WI38 (cell line): Measurements from ENCODE around the gene TSKS.

Source experiments
- H3K4me3 ChIP-seq: 2 replicates; pipeline ENCODE4 v1.5.1; 2011; ENCODE audit warnings: low read depth, mild to moderate bottlenecking, control low read depth, low read length
- CTCF ChIP-seq: IDR thresholded peaks from 2 replicates; pipeline ENCODE4 v1.5.1; 2012; ENCODE audit warnings: low read depth, mild to moderate bottlenecking, control low read depth, low read length

The TSKS gene

GRCh38 chr19:49793561-49793840, 30.4 kb upstream of the TSKS start:
- TF ChIP-seq CTCF: no peak
- H3K4me3 ChIP-seq: no peak overlapping the region

GRCh38 chr19:49792829-49793560, 29.9 kb upstream of the TSKS start:
- no peak overlapping the region for H3K4me3 ChIP-seq
- no peak for TF ChIP-seq CTCF

DNA sequence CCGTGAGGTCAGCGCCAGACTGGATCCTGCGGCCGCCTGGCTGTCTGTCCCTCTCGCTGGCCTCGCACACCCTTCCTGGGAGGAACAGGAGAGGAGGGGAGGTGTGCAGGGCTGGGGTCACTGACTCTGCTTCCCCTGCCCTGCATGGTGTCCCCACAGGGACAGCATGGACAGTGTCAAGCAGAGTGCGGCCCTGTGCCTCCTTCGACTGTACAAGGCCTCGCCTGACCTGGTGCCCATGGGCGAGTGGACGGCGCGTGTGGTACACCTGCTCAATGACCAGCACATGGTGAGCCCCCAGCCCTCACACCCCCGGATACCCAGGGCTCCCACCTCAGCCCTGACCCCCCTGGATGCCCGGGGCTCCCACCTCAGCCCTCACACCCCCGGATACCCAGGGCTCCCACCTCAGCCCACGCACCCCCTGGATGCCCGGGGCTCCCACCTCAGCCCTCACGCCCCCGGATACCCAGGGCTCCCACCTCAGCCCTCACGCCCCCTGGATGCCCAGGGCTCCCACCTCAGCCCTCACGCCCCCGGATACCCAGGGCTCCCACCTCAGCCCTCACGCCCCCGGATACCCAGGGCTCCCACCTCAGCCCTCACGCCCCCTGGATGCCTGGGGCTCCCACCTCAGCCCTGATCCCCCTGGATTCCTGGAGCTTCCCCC, 28.8 kb upstream of the TSKS start:
- H3K4me3 ChIP-seq: no peak overlapping the region
- TF ChIP-seq CTCF: no peak

DNA sequence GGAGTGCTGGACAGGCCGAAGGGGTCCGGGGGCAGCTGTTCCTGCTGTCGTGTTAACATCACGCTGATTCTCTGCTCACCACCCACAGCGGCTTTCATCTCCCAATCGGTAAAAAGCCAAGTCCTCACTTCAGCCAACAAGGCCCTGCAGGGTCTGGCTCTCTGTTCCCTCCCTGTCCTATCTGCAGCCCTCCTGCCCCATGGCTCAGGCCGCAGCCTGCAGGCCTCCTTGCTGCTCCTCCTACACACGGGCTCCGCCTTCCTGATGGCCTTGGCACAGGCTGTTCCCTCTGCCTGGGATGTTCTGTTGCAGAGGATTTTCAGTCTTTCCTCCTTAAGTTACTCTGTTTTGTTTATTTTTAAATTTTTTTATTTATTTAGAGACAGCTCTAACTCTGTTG, 27.8 kb upstream of the TSKS start:
- H3K4me3 ChIP-seq: no peak overlapping the region
- TF ChIP-seq CTCF: no peak

- H3K4me3 ChIP-seq: no peak overlapping the region
Observed at GRCh38 chr19:49788857-49789256, 25.8 kb upstream of the TSKS start.

DNA sequence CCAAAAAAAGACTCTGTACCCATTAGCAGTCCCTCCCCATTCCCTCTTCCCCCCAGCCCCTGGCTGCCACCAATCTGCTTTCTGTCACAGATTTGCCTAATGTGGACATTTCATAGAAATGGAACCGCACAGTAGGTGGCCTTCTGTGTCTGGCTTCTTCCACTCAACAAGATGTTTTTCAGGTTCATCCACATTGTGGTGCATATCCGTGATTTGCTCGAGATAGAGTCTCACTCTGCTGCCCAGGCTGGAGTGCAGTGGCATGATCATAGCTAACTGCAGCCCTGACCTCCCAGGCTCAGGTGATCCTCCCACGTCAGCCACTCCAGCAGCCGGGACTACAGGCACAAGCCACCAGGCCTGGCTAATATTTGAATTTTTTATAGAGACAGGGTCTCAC, 24.6 kb upstream of the TSKS start:
- H3K4me3 ChIP-seq: no peak overlapping the region
- TF ChIP-seq CTCF: no peak

More at GRCh38 chr19:49788857-49789256, 25.8 kb upstream of the TSKS start:
- no peak for TF ChIP-seq CTCF

GRCh38 chr19:49786376-49786820, 23.3 kb upstream of the TSKS start:
- no peak overlapping the region for H3K4me3 ChIP-seq

More at GRCh38 chr19:49786376-49786820, 23.3 kb upstream of the TSKS start:
- TF ChIP-seq CTCF: no peak
